ENCODE data around the gene YY1.

DNA sequence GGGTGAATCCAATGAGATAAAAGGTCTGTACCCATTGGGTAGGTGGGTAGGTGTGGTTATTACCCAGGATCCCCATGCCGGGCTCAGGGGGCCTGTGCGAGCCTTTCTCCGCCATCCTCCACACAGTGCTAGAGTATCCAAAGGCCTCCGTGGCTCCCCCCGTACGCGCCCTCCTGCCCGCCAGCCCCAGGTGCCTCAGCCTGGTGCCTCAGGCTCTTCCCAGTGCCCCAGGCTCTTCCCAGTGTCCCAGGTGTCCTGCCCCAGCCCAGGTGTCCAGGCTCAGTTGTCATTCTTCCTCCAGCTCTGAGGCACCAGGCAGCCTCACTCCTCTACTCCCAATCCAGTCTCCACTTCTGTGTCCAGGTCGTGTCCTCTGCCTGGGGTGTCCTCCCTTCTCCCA, 27.6 kb upstream of the YY1 start:
- TF ChIP-seq, protein P1, sequence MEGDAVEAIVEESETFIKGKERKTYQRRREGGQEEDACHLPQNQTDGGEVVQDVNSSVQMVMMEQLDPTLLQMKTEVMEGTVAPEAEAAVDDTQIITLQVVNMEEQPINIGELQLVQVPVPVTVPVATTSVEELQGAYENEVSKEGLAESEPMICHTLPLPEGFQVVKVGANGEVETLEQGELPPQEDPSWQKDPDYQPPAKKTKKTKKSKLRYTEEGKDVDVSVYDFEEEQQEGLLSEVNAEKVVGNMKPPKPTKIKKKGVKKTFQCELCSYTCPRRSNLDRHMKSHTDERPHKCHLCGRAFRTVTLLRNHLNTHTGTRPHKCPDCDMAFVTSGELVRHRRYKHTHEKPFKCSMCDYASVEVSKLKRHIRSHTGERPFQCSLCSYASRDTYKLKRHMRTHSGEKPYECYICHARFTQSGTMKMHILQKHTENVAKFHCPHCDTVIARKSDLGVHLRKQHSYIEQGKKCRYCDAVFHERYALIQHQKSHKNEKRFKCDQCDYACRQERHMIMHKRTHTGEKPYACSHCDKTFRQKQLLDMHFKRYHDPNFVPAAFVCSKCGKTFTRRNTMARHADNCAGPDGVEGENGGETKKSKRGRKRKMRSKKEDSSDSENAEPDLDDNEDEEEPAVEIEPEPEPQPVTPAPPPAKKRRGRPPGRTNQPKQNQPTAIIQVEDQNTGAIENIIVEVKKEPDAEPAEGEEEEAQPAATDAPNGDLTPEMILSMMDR (conservative IDR thresholded peaks at IDR 0.05; ENCODE audit: low read depth in 2 of 2) = no peak
- TF ChIP-seq POLR2AphosphoS5 (IDR thresholded peaks at IDR 0.05; ENCODE audit: low read depth) (no peak), JUNB (IDR thresholded peaks at IDR 0.05; ENCODE audit: unreplicated experiment) (no peak), EZH2 (IDR thresholded peaks at IDR 0.05; ENCODE audit: low read depth, unreplicated experiment) (no peak), EZH2phosphoT487 (IDR thresholded peaks at IDR 0.05; ENCODE audit: unreplicated experiment) (no peak)
